ENCODE data around the gene DCLK2. TPM values are rescaled to one million over a fixed set of nuclear protein-coding genes. Genes with fewer than 3 reads are reported as not detected.

Gene DCLK2
- total RNA-seq, 8 experiments from 2014 or later, result 4.3 to 48.1 (median 25.5) TPM

DNA sequence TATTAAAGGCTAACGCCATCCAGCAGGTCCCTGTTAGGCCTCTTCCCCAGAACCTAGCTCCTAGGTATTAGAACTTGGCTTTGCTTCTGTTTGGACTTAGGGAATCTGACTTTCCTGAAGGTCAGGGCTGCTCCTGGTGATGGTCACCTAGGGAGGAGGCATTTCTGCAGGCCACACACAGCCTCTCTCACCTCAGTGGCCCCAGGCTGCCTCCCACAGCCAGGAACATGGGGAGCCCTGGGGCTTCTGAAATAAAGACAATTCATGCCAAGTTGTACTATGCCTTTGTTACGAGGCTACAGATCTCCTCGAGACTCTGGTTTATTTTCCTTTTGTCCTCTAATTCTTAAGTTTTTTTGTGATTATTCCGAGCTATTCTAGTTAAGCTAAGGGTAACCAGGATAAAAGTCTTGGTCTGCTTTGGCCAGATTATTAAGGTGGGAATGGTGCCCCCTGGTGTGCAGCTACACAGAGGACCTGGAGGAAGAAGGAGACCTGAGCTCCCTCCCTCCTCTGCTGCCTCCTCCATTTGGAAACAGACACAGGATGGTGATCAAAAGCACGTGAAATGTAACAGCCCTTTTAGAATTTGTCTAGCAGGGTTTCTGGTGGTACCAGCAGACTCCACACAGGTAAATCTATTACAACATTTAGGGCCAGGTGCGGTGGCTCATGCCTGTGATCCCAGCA is 131.0 kb downstream of the DCLK2 start:
- Histone ChIP-seq H3K4me3 (no peak overlapping the region), H3K4me1 (replicated peaks in 1 of 2) (peaks cover 4% of the 10 kb centered on the region in 2 donors), H3K27ac (no peak overlapping the region)
- in situ Hi-C loops (cut with MboI; ENCODE audit: low pct_unique_long_range_greater_than_20kb in 2 of 9, low sequenced_read_pairs in 9 of 9, unreplicated experiment in 9 of 9), result loop anchor here in 3 of 9 experiments (25.0 kb wide), 1 partner anchor 197 kb away; no protein-coding TSS in a partner anchor
- WGBS, 10 experiments, result 40 to 100% (median 71%) methylated on average over 2 to 6 of the region's 6 CpGs; no CpG with 5 or more reads in 1 of the 10 experiments
- ATAC-seq (replicated peaks in 6 of 8), result peak in 4 of 8 experiments; percentile 25 to 72 (median 70)

DNA sequence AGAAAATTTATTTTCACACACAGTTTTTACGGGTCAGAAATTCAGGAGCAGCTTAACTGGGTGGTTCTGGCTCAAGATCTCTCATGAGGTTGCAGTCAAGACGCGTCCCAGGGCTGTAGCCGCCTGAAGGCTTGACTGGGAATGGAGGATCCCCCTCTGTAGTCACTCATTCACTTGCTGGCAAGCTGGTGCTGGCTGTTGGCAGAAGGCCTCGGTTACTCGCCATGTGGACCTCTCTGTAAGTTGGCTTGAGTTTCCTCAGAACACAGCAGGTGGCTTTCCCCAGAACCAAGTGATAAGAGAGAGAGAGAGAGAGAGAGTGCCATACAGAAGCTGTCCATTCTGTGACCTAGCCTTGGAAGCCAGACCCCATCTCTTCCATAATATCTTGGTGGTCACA is 132.8 kb downstream of the DCLK2 start:
- no peak for ATAC-seq (replicated peaks in 6 of 8)
- Histone ChIP-seq H3K4me3 (no peak overlapping the region), H3K27ac (no peak overlapping the region), H3K4me1 (replicated peaks in 1 of 2) (peaks cover 4 to 7% of the 10 kb centered on the region in 2 donors)
- 73 to 100% (median 92%) methylated on average over 1 to 5 of the region's 6 CpGs; no CpG with 5 or more reads in 2 of the 10 experiments for WGBS, 10 experiments
- in situ Hi-C loops (cut with MboI; ENCODE audit: low pct_unique_long_range_greater_than_20kb in 2 of 9, low sequenced_read_pairs in 9 of 9, unreplicated experiment in 9 of 9), result loop anchor here in 3 of 9 experiments (25.0 kb wide), 1 partner anchor 199 kb away; no protein-coding TSS in a partner anchor

DNA sequence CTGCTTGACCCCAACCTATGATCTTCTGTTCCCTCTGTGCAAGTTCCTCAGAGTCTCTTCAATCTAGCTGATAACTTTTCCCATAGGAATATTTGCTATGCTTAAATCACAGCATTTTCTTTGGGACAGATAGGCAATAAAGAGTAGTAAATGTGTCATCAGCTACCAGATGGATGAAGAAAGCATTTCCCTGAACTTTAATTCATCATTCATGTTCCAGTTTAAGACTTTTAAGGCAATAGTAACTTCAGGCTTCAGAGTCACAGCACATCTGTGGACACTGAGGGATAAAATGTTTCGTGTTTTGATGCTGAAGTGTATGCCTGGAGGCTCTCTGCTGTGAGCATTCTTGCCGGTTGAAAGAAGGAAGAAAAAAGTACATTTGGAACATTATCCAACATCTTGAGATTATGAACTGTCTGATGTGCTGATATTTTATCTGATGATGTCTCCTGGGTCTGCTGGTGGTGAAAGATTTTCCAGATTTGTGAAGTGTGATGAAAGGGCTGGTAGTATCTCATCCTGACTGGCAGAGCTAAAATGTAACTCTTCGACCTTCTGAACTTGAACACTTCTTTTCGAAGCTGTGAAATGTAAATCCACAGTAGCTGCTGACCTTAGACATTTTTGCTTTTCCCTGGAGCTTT is 133.7 kb downstream of the DCLK2 start:
- Histone ChIP-seq H3K4me1 (replicated peaks in 1 of 2) (peaks cover 5 to 16% of the 10 kb centered on the region in 2 donors), H3K27ac (no peak overlapping the region), H3K4me3 (no peak overlapping the region)
- in situ Hi-C loops (cut with MboI; ENCODE audit: low pct_unique_long_range_greater_than_20kb in 2 of 9, low sequenced_read_pairs in 9 of 9, unreplicated experiment in 9 of 9), result loop anchor here in 3 of 9 experiments (25.0 kb wide), 1 partner anchor 200 kb away; no protein-coding TSS in a partner anchor
- 0 to 59% (median 40%) methylated on average over 1 to 4 of the region's 4 CpGs; no CpG with 5 or more reads in 4 of the 10 experiments for WGBS, 10 experiments
- peak in 4 of 8 experiments; percentile 59 to 82 (median 70) for ATAC-seq (replicated peaks in 6 of 8)

DNA sequence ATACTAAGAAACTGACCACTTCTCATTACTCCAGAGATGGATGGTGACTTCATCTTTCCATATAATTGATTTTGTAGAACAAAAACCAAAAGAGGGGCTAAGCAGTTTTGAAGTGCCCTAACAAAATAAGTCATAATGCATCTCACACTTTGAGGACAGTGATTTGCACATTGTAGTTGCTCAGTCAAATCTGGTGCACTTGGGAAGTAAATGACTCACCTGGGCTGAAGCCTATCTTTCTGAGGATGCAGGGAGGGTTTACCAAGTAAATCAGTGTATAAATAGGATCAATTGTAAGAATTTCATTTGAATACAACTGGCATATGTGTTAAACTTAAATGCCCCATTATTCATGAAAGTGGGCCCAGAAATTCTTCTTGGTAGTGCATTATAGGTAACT is 134.2 kb downstream of the DCLK2 start:
- Histone ChIP-seq H3K27ac (no peak overlapping the region), H3K4me1 (replicated peaks in 1 of 2) (peaks cover 10 to 20% of the 10 kb centered on the region in 2 donors), H3K4me3 (no peak overlapping the region)
- in situ Hi-C loops (cut with MboI; ENCODE audit: low pct_unique_long_range_greater_than_20kb in 2 of 9, low sequenced_read_pairs in 9 of 9, unreplicated experiment in 9 of 9), result loop anchor here in 3 of 9 experiments (25.0 kb wide), 1 partner anchor 200 kb away; no protein-coding TSS in a partner anchor
- ATAC-seq (replicated peaks in 6 of 8), result no peak

DNA sequence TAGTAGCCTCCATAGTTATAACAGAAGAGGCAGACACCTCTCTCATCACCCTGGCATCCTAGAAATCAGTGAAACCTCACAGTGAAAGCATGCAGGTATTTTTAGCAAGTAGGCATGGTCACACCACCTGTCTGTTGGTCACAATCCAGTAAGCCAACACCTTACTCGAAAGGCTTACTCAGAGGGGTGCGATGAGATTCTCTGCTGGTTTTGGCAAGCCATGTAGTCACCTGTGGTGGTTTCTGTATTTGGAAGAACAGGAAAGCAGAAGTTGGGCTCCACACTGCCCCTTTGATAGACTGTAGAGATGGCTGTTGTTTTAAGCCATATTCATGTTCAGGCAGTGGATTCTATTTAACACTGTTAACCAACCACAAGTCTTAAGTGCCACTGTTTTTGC is 134.7 kb downstream of the DCLK2 start:
- Histone ChIP-seq H3K4me1 (replicated peaks in 1 of 2) (peaks cover 15 to 24% of the 10 kb centered on the region in 2 donors), H3K4me3 (no peak overlapping the region), H3K27ac (no peak overlapping the region)
- ATAC-seq (replicated peaks in 6 of 8), result no peak
- WGBS, 10 experiments, result 86 to 100% (median 100%) methylated on average over 1 to 2 of the region's 2 CpGs; no CpG with 5 or more reads in 5 of the 10 experiments
- in situ Hi-C loops (cut with MboI; ENCODE audit: low pct_unique_long_range_greater_than_20kb in 2 of 9, low sequenced_read_pairs in 9 of 9, unreplicated experiment in 9 of 9), result loop anchor here in 3 of 9 experiments (25.0 kb wide), 1 partner anchor 201 kb away; no protein-coding TSS in a partner anchor

DNA sequence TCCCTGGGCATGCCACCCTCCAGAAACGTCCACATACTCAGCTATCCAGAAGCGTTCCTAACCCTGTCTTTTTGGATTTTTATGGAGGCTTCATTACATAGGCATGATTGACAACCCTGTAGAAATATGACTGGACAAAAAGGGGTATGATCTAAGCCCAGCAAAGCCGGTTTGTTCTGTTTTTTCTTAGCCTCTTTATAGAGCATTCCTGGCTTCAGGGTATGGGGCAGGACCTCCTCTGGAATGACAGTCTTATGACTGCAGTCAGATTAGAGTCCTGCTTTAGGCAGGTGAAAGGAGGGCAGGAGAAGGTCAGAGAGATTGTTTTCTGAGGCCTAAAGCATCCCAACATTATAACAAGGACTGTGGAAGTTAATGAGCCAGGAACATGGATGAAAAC is 137.4 kb downstream of the DCLK2 start:
- peaks cover 17 to 33% of the 10 kb centered on the region in 2 donors for H3K4me1 ChIP-seq (replicated peaks in 1 of 2)
- no peak for ATAC-seq (replicated peaks in 6 of 8)
- H3K4me3 ChIP-seq, result no peak overlapping the region
- H3K27ac ChIP-seq, result no peak overlapping the region
- WGBS, 10 experiments, result 69 to 100% (median 96%) methylated on average over 1 to 3 of the region's 3 CpGs; no CpG with 5 or more reads in 4 of the 10 experiments
- in situ Hi-C loops (cut with MboI; ENCODE audit: low pct_unique_long_range_greater_than_20kb in 2 of 9, low sequenced_read_pairs in 9 of 9, unreplicated experiment in 9 of 9), result loop anchor here in 3 of 9 experiments (25.0 kb wide), 1 partner anchor 203 kb away; no protein-coding TSS in a partner anchor

DNA sequence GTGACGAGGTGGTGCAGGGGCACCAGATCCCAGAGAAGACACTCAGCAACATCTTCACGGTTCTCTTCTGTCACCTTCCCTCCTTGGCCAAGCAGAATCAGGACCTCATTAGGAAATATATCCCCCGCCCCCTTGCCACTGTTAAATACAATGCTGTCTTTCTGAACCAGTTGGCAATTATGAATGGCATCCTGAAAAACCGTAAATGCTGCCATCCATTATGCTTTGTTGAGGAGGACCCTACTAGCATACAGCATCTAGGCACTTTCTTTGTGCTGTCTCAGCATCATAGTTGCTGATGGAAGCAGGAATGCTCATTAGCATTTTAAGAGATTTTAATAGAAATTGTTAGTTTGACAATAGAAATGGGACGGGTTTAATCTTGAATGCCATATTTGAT is 138.5 kb downstream of the DCLK2 start:
- WGBS, 10 experiments, result 38 to 100% (median 62%) methylated on average over 1 to 5 of the region's 5 CpGs; no CpG with 5 or more reads in 2 of the 10 experiments
- H3K4me3 ChIP-seq, result no peak overlapping the region
- in situ Hi-C loops (cut with MboI; ENCODE audit: low pct_unique_long_range_greater_than_20kb in 2 of 9, low sequenced_read_pairs in 9 of 9, unreplicated experiment in 9 of 9), result loop anchor here in 3 of 9 experiments (25.0 kb wide), 1 partner anchor 204 kb away; no protein-coding TSS in a partner anchor
- peak overlapping the region; percentile 16 to 38 for H3K27ac ChIP-seq
- ATAC-seq (replicated peaks in 6 of 8), result peak in 5 of 8 experiments; percentile 69 to 77 (median 74)
- peaks cover 17 to 33% of the 10 kb centered on the region in 2 donors for H3K4me1 ChIP-seq (replicated peaks in 1 of 2)

DNA sequence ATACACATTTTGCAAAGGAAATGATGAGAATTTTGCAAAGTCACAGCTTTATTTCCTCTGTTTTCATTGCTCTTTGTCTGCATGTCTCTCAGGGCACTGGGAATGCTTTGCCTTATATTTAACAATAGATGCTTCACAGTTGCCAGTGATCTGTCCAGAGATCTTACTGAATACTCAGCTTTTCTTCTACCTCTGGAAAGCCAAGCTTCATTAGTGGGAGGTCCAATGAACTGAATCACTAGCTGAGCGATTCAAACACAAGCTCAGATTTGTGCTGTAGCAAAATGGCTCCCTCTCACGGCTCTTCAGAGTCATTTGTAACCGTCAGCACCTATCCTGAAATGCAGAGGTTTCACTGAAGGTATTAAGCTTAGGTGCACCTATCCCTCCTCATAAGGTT is 138.9 kb downstream of the DCLK2 start:
- Histone ChIP-seq H3K4me1 (replicated peaks in 1 of 2) (peaks cover 17 to 29% of the 10 kb centered on the region in 2 donors), H3K27ac (peak overlapping the region in 1 of 2 donors; percentile 32), H3K4me3 (no peak overlapping the region)
- ATAC-seq (replicated peaks in 6 of 8), result peak; percentile 17 to 95 (median 90)
- in situ Hi-C loops (cut with MboI; ENCODE audit: low pct_unique_long_range_greater_than_20kb in 2 of 9, low sequenced_read_pairs in 9 of 9, unreplicated experiment in 9 of 9), result loop anchor here in 3 of 9 experiments (25.0 kb wide), 1 partner anchor 205 kb away; no protein-coding TSS in a partner anchor
- WGBS, 10 experiments, result 0 to 70% (median 27%) methylated on average over 1 to 3 of the region's 3 CpGs; no CpG with 5 or more reads in 2 of the 10 experiments

DNA sequence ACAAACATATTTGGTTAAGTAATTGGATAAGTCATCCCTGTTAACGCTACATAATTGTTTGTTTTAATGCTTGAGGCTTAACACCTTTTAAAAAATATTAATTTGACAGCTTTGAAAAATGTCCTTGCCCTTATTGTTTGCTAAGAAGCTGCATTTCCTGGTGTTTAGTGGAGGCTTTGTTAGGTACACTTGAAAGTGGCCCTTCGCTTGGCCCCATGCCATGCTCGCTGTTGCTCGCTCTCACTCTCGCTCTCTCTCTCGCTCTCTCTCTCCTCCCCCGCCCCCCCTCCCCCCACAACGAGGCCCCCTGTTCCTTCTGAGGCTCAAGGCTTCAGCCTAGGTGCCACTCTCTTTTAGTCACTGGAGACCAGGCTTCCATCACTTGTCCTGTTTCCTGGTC is 139.6 kb downstream of the DCLK2 start:
- no peak overlapping the region for H3K4me3 ChIP-seq
- peaks cover 17 to 29% of the 10 kb centered on the region in 2 donors for H3K4me1 ChIP-seq (replicated peaks in 1 of 2)
- peak overlapping the region in 1 of 2 donors; percentile 38 for H3K27ac ChIP-seq
- 75 to 100% (median 97%) methylated on average over 1 to 3 of the region's 8 CpGs; no CpG with 5 or more reads in 3 of the 10 experiments for WGBS, 10 experiments
- ATAC-seq (replicated peaks in 6 of 8), result peak in 1 of 8 experiments; percentile 19
- in situ Hi-C loops (cut with MboI; ENCODE audit: low pct_unique_long_range_greater_than_20kb in 2 of 9, low sequenced_read_pairs in 9 of 9, unreplicated experiment in 9 of 9), result loop anchor here in 3 of 9 experiments (25.0 kb wide), 1 partner anchor 206 kb away; no protein-coding TSS in a partner anchor

DNA sequence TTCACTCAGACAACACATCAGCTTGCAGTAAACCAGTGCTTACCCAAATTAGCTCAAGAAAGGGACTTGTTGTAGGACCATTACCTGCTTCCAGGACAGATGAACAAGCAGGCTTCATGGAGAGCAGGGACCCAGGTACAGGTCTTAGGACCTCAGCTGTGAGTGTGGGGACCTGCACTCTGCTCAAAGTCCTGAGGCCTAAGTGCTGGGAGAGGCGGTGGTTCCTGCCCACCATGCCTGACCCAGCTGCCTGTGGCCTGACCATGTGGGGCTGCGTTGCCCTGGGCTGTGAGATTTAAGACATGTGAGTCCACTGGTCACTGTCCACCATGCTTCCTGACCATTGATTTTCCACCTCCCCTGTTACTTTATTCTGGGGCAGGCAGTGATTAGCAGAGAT is 140.2 kb downstream of the DCLK2 start:
- in situ Hi-C loops (cut with MboI; ENCODE audit: low pct_unique_long_range_greater_than_20kb in 2 of 9, low sequenced_read_pairs in 9 of 9, unreplicated experiment in 9 of 9), result loop anchor here in 3 of 9 experiments (25.0 kb wide), 1 partner anchor 206 kb away; no protein-coding TSS in a partner anchor
- Histone ChIP-seq H3K4me1 (replicated peaks in 1 of 2) (peaks cover 17 to 29% of the 10 kb centered on the region in 2 donors), H3K27ac (no peak overlapping the region), H3K4me3 (no peak overlapping the region)
- 93 to 100% (median 100%) methylated on average over 1 to 2 of the region's 2 CpGs; no CpG with 5 or more reads in 7 of the 10 experiments for WGBS, 10 experiments
- ATAC-seq (replicated peaks in 6 of 8), result no peak

DNA sequence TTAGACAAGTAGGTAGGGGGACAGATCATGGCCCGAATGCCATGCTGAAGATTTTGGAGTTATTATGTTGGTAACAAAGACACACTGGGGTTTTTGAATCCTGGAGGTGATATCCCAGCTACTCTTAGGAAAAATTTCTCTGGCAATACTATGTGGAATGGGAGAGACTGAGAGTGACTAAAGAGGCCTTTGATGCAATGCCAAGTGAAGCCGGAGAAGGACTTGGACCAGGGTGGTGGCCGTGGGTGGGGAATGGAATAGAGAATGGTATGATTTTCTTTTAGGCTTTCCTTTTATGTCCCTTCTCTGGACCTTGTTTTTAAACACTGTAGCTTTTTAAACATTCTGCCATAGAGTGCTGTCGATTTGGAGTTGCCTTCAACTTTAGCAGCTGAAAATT is 141.6 kb downstream of the DCLK2 start:
- in situ Hi-C loops (cut with MboI; ENCODE audit: low pct_unique_long_range_greater_than_20kb in 2 of 9, low sequenced_read_pairs in 9 of 9, unreplicated experiment in 9 of 9), result loop anchor here in 3 of 9 experiments (25.0 kb wide), 1 partner anchor 208 kb away; no protein-coding TSS in a partner anchor
- no peak overlapping the region for H3K4me3 ChIP-seq
- H3K4me1 ChIP-seq (replicated peaks in 1 of 2), result peaks cover 17 to 29% of the 10 kb centered on the region in 2 donors
- 4 to 100% (median 95%) methylated on average over 1 to 4 of the region's 4 CpGs; no CpG with 5 or more reads in 2 of the 10 experiments for WGBS, 10 experiments
- no peak overlapping the region for H3K27ac ChIP-seq
- ATAC-seq (replicated peaks in 6 of 8), result peak in 2 of 8 experiments; percentile 52 to 72

DNA sequence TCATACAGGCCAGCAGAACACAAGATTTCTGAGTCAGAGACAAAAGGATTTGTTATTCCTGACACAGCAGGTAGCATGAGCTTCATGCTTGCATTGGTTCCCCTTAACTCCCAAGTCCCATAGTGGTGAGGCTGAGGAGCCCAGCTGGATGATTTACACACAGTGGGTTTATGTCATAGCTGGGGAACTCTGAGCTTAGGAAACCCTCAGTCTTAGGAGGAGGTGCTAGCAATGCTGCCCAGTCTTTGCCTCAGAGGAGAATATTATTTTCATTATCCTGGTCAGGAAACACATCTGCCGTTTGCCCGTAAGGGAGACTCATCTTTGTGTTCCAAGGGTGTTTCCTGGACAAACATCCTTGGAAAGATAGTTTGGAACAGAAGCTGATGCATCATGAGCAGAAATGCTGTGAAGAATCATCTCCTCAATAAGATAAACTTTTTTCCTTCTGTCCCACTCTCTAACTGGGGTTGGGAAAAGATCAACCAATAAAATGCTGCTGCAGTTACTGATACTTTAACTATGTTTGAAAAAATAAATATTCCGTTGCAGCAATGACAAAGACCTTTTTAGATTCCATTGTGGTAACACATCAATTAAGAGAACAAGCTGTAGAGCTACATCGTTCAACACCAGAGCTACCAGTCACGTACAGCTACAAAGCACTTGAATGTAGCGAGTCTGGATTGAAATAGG is 146.8 kb downstream of the DCLK2 start:
- H3K27ac ChIP-seq, result no peak overlapping the region

More for the DNA sequence above, 146.8 kb downstream of the DCLK2 start:
- Histone ChIP-seq H3K4me3 (no peak overlapping the region), H3K4me1 (replicated peaks in 1 of 2) (peaks cover 9 to 10% of the 10 kb centered on the region in 2 donors)
- WGBS, 10 experiments, result 20 to 100% (median 76%) methylated on average over 1 to 6 of the region's 6 CpGs; no CpG with 5 or more reads in 1 of the 10 experiments
- in situ Hi-C loops (cut with MboI; ENCODE audit: low pct_unique_long_range_greater_than_20kb in 2 of 9, low sequenced_read_pairs in 9 of 9, unreplicated experiment in 9 of 9), result loop anchor here in 7 of 9 experiments (25.0 kb wide), 2 partner anchors 213 to 238 kb away; no protein-coding TSS in a partner anchor
- peak in 3 of 8 experiments; percentile 28 to 77 (median 63) for ATAC-seq (replicated peaks in 6 of 8)

Data from motor neuron (in vitro differentiated cells).